Stimulated activated CD8-positive, alpha-beta memory T cell treated with anti-CD3 and anti-CD28 coated beads, Interleukin-15, amount 100 ng/mL, for 48 hours (primary cell): ENCODE results near the gene FBXW2.
"Not testable (repeated sequence)": the region's sequence is repeated elsewhere in the genome, so short reads cannot be mapped to it uniquely, and the experiment has no call there.

Source experiments
- DNase-seq, 2 donors: peaks; one replicate each; pipeline ENCODE4 v3.0.0-alpha.2; 2020; ENCODE audit warnings: low read depth in 2 of 2

Gene FBXW2, protein sequence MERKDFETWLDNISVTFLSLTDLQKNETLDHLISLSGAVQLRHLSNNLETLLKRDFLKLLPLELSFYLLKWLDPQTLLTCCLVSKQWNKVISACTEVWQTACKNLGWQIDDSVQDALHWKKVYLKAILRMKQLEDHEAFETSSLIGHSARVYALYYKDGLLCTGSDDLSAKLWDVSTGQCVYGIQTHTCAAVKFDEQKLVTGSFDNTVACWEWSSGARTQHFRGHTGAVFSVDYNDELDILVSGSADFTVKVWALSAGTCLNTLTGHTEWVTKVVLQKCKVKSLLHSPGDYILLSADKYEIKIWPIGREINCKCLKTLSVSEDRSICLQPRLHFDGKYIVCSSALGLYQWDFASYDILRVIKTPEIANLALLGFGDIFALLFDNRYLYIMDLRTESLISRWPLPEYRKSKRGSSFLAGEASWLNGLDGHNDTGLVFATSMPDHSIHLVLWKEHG

DNA sequence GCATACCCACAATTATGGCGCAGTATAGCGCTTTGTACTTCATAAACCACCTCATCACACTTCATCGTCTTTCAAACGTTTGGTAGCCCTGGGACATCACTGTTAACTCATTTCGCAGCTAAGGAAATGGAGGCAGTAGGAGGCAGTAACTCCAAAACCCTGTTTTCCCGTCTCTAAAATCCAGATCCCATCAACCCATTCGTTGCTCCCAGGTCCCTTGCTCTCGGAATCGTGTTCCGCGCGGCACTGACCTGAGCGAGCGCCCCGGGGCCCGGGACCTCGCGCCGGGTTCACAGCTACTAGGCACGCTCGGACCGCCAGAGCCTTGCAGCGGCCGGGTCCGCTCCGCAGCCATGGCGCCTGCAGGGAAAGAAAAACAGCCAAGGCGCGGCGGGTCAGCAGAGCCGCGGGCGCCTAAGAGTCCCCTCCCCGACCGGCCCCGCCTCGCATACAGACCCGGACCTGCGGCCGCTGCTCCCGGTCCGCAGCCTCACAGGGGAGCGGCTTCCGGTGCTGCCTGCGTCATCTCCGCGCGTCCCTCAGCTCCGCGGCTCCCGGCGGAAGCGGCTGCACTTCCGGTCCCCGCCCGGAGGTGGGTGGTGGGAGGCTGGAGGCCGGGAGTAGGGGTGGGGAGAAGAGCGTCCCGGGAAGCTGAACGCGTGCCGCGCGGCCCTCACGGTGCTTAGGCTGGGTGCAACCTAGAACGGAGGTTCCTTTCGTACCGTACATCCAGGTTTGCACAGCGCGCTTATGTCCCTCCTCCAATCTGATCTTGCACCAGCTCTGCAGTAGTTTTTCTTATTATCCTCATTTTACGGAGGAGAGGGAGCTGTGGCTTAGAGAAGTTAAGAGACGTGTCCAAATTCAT, at the start of gene FBXW2:
TSS of gene FBXW2 (minus strand) at position 519 of the 868 bp plus-strand sequence. CDS start 5,158 bp downstream, outside the sequence.
- DNase-seq = peak; percentile 93 to 94

DNA sequence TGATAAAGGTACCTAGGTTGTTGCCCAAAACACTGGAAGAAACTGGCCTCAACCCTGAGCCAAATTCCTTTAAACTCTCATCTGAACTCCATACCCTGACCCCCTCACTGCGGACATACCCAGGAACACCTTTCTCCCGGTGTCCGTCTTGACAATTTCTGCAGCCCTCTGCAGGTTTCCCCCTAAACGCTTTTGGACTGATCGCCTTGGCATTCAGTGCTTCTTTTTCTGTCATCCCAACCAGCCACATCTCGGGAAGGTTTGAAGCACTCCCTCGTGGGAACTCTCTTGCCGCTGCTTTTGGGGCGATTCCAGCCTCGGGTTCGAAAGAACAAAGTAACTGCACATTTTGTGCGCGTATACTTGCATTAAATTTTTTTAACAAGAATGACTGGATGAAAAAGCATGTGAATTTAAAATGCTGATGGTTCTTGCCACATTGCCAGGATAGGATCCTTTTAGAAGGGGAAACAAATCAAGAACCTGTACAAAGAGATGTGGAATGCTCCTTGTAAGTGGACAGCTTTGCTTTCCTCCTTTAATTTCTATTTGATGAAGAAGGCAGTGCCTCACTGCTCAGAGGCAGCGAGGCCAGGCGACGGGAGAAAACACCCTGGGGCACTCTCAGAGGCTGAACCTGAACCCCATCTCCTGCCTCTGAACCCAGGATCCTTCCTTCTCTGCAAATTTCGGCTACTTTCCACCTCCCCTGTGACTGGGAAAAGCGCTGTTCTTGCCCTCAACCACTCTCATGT, 48.9 kb upstream of the FBXW2 start:
- DNase-seq = no peak

DNA sequence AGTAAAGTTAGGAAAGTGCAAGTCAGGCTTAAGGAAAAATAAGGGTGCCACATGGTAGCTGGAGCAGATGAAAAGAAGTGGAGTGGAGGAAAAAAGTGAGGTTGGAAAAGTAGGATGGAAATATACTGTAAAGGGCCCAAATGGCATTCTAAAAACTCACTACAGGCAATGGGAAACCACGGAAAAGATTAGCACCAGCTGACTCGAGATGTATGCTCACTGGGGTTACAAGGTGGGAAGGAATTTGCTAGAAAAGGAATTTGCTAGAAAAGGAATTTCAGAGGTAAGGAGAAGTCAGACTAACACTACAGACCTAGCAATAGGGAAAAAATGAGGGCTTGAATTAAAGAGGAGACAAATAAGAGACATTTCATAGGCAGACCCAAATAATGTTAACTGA, 45.9 kb upstream of the FBXW2 start:
- DNase-seq = no peak

DNA sequence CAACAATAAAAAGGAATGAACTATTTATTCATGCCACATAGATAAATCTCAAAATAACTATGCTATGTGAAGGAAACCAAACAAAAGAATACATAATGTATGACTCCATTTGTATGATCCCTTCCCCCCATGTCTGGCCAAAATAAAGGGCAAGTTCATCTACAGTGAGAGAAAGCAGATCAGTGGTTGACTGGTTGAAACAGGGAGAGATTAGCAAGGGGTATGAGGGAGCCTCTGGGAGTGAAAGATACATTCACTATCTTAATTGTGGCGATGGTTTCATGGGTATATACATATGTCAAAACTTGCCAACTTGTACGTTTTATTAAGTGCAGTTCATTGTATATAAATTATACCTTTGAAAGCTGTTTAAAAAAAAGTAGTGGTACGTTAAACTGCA, 44.7 kb upstream of the FBXW2 start:
- no peak for DNase-seq

DNA sequence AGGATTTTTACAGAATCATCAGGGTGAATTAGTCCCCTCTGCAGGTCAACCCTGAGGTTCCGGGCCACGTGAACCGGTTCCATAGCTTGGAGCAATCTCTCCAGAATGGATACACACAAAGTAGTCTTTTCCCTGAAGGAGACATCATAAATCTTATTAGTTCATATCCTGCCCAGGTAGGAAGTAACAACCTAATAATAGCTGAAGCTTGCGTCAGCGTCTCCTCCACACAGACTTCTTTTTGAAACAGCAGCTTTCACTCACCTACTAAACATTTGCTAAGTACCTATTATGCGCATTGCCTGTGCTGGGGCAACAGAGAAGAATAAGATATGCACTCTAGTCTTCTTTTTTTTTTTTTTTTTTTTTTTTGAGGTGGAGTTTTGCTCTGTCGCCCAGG, 40.1 kb upstream of the FBXW2 start:
- no peak for DNase-seq

DNA sequence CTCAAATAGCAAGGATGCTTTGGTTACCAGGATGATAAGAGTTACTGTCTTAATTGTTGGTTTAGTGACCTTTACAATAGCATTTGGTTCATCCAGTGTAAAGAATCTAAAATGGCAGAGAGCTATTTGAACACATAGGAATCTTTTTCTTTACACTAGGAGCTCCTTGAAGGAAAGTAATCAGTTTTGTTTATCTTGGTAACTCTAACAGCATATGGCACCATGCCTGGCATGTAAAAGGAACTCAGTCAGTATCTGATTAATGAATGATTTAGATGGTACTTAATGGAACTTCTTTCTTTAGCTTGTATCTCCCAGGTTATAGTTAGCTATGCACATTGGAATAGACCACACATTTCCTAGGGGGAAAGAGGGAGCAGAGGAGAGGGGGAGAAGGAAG, 39.6 kb upstream of the FBXW2 start:
- DNase-seq = no peak

DNA sequence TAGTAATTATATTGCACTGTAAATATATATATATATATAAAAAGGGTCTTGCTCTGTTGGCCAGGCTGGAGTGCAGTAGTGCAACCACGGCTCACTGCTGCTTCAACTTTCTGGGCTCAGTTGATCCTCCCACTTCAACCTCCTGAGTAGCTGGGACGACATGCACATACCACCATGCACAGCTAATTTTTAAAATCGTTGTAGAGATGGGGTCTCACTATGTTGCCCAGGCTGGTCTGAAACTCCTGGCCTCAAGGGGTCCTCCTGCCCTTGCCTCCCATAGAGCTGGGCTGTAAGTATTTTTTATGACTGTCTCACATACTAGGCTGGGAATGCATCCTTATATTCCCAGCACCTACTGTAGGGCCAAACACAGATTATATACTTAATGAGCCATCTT, 37.6 kb upstream of the FBXW2 start:
- no peak for DNase-seq

DNA sequence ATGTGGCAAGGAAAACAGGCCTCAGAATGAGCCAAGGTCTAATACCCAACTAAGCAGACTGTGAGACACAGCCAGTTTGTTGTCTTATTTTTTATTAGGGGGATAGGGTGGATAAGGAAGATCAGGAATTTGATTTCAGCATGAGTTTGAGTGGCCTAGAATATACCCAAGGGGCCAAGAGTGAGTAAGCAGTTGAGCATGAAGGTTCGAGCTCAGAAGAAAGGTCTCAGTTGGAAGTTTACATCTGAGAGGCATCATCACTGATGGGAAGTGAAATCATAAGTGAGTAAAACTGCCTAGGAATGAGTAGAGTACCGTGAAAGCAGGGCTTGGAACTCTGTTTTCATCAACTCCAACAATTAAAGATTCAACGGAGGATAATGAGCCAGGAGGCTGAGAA, 36.9 kb upstream of the FBXW2 start:
- no peak for DNase-seq

DNA sequence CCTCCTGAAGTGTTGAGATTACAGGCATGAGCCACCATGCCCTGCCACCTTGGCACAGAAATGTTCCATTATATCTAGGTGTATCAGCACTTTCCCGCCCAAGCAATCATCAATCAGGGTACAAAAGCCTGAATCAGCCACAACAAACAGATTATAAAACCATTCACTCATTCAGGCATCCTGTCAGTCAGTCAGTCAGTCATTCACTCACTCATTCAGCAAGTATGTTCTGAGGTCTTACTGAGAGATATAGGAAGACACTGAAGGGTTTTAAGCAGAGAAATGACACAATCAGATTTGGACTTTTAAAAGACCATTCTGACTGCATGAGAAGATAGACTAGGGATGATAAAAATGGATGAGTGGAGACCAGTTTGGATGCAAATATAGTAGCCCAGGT, 36.4 kb upstream of the FBXW2 start:
- DNase-seq = no peak

DNA sequence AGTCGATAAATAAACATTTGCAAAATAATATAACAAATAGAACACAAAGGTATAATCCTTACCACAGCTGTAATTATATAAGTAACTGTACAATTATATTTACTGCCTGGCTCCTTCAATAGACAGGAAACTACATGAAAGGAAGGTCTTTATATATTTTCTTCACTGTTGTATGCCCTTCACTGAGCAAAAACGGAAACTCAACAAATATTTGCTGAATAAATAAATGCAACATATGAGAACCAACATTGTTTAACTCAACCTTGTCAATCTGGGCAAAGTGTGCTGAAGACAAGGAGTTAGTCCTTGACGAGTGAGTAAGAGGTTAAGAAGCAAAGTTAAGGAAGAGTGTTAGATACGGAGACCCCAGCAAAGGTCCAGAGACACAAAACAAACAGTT, 26.9 kb upstream of the FBXW2 start:
- no peak for DNase-seq

DNA sequence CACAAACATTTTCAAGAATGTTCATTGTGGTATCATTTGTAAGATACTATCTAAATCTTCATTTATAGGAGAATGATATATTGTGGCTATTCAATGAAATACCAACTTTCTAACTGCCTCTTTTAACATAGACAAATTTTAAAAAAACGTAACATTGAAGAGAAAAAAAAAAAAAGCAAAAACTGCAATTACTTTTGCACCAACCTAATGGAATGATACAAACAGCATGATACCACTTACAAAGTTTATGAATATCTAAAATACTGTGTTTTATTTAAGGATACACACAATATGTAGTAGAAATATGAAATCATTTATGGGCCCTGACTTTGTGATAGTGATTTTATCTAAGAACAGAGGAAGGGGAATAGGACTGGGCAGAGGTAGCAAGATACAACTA, 25.4 kb upstream of the FBXW2 start:
- no peak for DNase-seq

DNA sequence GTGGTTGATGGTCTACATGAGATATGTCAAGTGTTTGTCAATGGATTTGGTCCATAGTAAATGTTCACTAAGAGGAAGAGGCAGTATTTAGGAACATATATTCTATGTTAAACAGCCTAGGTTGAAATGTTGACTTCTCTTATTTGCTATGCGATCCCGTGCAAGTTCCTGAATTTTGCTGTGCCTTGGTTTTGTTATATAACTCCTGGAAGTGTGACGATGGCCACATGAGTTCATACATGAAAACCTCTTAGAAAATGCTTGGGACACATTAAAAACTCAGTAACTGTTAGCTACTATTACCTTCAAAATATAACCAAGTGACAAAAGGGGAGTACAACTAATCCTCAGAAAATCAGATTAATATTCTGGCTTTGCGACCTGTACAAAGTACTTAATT, 21.9 kb upstream of the FBXW2 start:
- DNase-seq = no peak

DNA sequence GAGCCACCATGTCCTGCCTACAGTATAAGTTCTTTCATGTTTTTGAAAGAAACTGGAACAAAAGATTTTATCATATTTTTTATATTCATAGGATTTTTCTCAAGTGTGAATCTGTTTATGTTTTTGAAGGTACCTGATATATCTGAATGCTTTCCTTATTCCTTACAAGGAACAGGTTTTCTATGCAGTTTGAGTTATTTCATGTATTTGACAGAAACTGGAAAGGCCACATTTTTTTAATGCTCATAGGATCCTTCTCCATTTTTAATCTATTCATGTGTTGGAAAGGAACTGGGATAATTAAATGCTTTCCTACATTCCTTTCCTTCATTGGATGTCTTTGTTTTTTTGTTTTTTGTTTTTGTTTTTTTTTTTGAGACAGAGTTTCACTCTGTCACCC, 15.7 kb upstream of the FBXW2 start:
- no peak for DNase-seq

DNA sequence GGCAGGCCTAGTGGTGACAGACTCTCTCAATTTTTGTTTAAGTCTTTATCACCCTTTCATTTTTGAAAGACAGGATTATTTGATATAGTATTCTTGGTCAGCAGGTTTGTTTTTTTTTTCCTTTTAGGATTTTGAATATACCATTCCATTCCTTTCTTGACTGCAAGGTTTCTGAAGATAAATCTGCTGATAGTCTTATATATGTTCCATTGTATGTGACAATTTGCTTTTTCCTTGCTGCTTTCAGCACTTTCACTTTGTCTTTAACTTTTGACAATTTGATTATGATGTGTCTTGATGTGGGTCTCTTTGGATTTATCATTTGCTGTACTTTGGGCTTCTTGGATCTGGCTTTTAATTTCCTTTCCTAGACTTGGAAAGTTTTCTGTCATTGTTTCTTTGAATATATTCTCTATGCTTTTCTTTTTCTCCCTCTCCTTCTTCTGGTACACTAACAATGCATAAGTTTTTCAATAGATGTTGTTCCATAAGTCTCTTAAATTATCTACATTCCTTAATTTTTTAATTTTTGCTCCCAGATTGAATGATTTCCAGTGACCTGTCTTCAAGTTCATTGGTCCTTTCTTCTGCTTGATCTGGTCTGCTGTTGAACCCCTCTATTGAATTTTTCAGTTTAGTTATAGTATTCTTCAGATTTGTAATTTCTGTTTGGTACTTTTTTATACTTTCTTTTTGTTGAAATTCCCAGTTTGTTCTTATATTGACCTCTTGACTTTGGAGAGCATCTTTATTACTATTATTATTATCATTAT, 14.6 kb upstream of the FBXW2 start:
- DNase-seq = no peak

DNA sequence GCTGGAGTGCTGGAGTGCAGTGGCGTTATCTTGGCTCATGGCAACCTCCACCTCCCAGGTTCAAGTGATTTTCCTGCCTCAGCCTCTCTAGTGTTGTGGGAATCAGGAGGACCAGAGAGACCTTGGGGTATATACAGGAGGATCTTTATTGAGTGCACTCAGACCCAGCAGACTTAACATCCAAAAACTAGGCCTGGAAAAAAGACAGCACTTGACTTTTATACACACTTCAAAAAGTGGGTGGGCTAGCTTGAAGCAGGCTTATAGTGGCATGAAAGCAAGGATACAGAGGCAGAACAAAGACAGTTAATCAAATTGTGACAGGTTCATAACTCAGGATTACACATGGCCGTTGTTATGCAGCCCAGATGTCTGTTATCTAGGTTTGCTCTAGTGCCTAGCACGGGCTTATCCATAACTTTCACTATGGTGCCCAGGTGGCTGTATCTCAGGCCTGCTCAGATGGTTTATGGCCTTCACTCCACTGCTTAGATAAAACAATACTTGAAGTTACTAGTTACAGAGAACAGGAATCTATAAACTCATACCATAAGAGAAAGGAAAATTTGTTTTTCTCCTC, 11.7 kb upstream of the FBXW2 start:
- DNase-seq = not testable (repeated sequence)

DNA sequence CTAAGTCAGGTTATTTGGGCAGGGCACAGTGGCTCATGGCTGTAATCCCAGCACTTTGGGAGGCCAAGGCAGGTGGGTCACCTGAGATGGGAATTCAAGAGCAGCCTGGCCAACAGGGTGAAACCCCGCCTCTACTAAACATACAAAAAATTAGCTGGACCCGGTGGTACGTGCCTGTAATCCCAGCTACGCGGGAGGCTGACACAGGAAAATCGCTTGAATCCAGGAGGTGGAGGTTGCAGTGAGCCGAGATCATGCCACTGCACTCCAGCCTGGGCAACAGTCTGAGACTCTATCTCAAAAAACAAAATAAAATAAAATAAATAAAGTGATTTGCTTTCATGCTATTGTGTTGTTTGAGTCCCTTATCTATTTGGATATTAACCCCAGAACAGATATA, 8.2 kb upstream of the FBXW2 start:
- DNase-seq = no peak

DNA sequence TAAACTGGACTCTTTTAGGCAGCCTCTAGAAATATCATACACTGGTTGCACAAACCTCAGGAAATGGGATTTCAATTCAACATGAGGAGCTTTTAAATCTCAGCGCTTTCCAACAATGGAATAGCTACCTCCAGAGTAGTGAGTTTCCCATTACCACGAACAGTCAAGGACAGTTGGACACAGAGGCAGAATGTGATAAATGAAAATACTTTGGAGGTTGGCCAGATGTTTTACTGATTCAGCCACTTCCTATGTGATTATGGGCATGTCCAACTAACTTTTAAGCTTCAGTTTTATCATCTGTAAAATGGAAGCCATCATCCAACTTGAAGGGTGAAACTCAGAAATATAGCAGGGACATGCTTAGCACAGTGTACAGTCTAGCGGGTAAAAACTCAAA, 2.1 kb downstream of the FBXW2 start:
- DNase-seq = no peak

DNA sequence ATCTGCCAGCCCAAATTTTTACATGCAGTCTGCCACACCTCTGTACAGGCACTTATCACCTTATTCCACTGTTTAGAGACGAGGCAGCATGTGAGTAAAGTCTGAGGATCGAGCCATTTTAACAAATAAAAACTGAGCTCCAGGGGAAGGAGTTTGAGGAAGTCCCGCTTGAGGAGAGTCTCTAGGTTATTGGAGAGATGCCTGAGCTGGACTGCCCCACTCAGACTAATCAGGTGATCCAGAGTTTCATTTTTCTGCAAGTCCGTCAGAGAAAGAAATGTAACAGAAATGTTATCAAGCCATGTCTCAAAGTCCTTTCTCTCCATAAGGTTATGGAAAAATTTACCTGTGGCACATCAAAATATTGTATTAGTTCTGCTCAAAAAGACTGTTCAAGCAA, 5.3 kb downstream of the FBXW2 start:
- DNase-seq = no peak

DNA sequence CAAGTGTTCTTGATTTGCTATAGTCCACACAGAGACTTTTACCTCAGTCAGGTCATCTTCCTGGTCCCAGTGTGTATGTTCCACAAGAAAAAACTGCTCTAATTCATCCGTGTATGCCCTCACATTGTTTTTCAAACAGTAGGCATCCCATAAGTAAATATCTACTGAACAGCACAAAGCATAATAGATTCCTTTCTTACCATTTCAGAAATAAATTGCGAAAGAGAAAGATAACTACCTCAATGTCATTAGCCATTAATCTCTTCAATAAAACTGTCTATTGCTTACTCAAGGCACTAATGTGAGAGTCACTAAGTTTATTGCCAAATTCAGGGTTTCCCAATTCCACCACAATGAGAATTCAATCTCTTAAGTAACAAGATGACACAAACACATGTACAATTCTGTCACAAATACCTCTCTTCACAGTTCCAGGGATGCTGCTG, 9.6 kb downstream of the FBXW2 start:
- no peak for DNase-seq

DNA sequence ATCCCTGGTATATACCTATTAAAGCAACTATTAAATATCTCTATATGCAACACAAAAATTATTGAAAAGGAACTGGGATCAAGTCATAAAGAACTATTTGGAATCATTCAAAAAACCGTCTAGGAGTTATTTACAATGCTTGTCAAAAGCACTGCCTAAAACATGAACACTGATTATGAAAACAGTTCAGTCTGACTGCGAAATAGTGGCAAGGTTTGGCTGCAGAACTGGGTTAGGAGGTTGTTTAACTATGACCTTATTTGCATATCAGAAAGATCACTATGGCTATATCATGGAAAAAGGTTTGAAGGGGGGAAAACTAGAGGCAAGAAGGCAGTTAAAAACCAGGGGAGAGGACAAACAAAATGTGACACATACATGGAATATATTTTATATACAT, 12.0 kb downstream of the FBXW2 start:
- no peak for DNase-seq

DNA sequence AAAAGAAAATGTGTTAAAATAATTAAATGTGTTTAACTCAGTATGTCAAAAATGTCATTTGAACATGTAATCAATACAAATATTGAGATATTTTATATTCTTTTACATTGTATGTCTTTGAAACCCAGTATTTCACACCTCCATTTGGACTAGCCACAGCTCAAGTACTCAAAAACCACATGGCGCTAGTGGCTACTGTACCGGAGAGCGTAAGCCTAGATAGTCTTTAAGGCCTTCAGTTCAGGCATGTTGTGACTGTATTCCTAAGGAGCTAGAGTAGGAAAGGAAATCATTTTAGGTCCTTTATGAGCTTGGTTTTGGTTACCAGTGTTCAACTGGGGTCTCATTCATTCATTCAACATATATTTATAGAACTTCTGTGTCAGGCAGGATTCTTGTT, 12.8 kb downstream of the FBXW2 start:
- DNase-seq = no peak
